Left lung (tissue), 10 donors: ENCODE measurements around the gene AHDC1. TPM values are rescaled to one million over a fixed set of nuclear protein-coding genes. Genes with fewer than 3 reads are reported as not detected.

ENCODE experiments used
- ATAC-seq: fragments of 200-7000 bp; cut with Tn5 transposase; one replicate; pipeline ENCODE4 v1.9.1; 2020; ENCODE audit warnings: moderate library complexity
- DNase-seq, 4 donors: peaks; one replicate each; pipeline ENCODE4 v3.0.0-alpha.2; 2013 to 2020
- H3K27ac ChIP-seq, 2 donors: fragments of 200-600 bp; sonication (generic) in 1 of 2; one replicate each; pipeline versions ENCODE4 v1.5.0 to v1.8.0; 2020 to 2021
- H3K27me3 ChIP-seq, 2 donors: fragments of 200-600 bp; sonication (generic) in 1 of 2; one replicate each; pipeline versions ENCODE4 v1.5.0 to v1.8.0; 2020 to 2021
- H3K36me3 ChIP-seq, 2 donors: fragments of 200-600 bp; sonication (generic) in 1 of 2; one replicate each; pipeline versions ENCODE4 v1.5.0 to v1.8.0; 2020 to 2021
- H3K4me1 ChIP-seq, 2 donors: fragments of 200-600 bp; one replicate each; pipeline ENCODE4 v1.8.0; 2021
- H3K4me3 ChIP-seq, 2 donors: fragments of 200-600 bp; sonication (generic) in 1 of 2; one replicate each; pipeline versions ENCODE4 v1.5.0 to v1.8.0; 2020 to 2021; ENCODE audit warnings: mild to moderate bottlenecking in 1 of 2
- H3K9me3 ChIP-seq, 2 donors: fragments of 200-600 bp; sonication (generic) in 1 of 2; one replicate each; pipeline versions ENCODE4 v1.5.0 to v1.8.0; 2020 to 2021
- intact Hi-C, 2 donors: fragments of 100-400 bp; cut with DNase I; formaldehyde crosslinking; loops; one replicate each; pipeline versions ENCODE4 v1.11.2 to v1.14.2; 2022
- polyA plus RNA-seq, 6 donors: library from polyadenylated mRNA; unstranded; fragments of 120-200 nt; gene quantifications; one replicate each; pipeline ENCODE4 v1.2.1, GENCODE V29; 2013; ENCODE audit not compliant: insufficient read length in 6 of 6
- total RNA-seq, 2 donors: library from RNA; stranded (reverse); fragmentation: NEBNext Ultra II Directional; extraction: Animal tissue kit (Norgen Biotek cat#: 25700); gene quantifications; one replicate each; pipeline ENCODE4 v1.2.1, GENCODE V29; 2021
- TF ChIP-seq, protein P1 (sequence below), 2 donors: fragments of 200-600 bp; sonication (generic) in 1 of 2; IDR thresholded peaks; one replicate each; pipeline versions ENCODE4 v1.5.0 to v1.8.0; 2021; ENCODE audit warnings: antibody characterized with exemption in 2 of 2
- donor health status: DM: no; HTN: yes; CAD: no.
- donor health status: DM: no; HTN: no; CAD: no.

The AHDC1 gene
- total and polyA plus RNA-seq, 8 donors: 32.2 to 48.8 (median 41.2) TPM

DNA sequence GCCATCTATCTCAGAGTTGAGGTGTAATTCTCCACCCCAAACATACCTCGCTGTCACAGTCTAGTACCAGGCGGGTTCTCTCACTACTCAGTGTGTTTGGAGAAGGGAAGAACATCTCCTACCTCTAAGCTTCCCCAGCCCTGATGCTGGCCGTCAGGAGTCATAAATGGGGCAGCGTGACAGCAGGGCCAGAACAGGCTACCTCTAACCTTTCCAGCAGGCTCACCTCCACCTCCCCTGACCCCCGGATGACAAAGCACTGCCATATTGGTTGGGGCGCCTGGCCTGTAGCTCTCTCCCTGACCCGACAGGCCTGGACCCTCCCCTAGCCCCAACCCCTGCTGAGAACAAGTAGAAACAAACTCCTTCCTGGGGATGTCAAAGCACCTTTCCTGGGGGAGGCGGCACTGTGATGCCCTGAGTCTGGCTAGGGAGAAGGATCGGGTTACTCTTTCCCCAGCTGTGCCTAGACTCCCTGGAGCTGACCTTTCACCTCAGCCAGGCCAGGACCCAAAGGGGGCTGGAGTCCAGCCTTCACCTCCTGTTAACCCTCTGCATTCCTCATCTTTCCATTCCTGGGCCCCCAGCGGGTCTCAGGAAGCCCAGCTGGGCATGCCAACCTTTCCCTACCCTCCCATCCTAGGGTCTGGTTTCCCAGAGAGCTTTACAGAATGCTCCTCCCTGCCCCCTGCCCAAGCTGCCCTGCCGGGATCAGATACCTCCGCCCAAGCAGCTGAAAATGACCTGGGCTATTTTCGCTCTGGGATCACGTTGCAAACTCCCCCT is 34.2 kb downstream of the AHDC1 start:
- ATAC-seq (no peak), DNase-seq (no peak)
- Histone ChIP-seq H3K9me3 (no peaks in the 10 kb centered on the region), H3K36me3 (no peaks in the 10 kb centered on the region), H3K27me3 (no peaks in the 10 kb centered on the region), H3K27ac (no peak overlapping the region), H3K4me3 (no peak overlapping the region), H3K4me1 (peaks cover 64 to 83% of the 10 kb centered on the region in 2 donors)
- intact Hi-C loops: no loop called here
- TF ChIP-seq, protein P1, sequence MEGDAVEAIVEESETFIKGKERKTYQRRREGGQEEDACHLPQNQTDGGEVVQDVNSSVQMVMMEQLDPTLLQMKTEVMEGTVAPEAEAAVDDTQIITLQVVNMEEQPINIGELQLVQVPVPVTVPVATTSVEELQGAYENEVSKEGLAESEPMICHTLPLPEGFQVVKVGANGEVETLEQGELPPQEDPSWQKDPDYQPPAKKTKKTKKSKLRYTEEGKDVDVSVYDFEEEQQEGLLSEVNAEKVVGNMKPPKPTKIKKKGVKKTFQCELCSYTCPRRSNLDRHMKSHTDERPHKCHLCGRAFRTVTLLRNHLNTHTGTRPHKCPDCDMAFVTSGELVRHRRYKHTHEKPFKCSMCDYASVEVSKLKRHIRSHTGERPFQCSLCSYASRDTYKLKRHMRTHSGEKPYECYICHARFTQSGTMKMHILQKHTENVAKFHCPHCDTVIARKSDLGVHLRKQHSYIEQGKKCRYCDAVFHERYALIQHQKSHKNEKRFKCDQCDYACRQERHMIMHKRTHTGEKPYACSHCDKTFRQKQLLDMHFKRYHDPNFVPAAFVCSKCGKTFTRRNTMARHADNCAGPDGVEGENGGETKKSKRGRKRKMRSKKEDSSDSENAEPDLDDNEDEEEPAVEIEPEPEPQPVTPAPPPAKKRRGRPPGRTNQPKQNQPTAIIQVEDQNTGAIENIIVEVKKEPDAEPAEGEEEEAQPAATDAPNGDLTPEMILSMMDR (IDR thresholded peaks at IDR 0.05): no peak

DNA sequence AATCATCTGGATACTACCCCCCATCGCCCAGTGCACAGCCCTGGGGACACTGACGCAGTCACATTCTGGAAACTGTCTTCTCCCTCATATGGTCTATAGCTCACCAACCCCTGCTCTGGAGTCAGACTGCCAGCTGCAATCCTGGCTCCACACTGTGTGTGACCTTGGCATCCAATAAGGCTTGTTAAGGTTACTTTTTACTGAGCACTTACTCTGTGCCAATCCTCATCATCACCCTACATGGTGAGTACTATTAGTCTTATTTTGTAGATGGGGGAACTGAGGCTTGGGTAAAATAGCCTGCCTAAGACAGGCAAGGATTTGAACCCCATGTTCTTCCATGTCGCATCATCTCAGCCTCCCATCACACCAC is 34.9 kb downstream of the AHDC1 start:
- Histone ChIP-seq H3K9me3 (no peaks in the 10 kb centered on the region), H3K27ac (peak overlapping the region; percentile 57 to 80), H3K4me3 (peak overlapping the region in 1 of 2 donors; percentile 36), H3K4me1 (peaks cover 64 to 83% of the 10 kb centered on the region in 2 donors), H3K27me3 (no peaks in the 10 kb centered on the region), H3K36me3 (no peaks in the 10 kb centered on the region)
- DNase-seq: no peak
- ATAC-seq: no peak
- intact Hi-C loops: no loop called here
- TF ChIP-seq, protein P1 (IDR thresholded peaks at IDR 0.05): no peak

DNA sequence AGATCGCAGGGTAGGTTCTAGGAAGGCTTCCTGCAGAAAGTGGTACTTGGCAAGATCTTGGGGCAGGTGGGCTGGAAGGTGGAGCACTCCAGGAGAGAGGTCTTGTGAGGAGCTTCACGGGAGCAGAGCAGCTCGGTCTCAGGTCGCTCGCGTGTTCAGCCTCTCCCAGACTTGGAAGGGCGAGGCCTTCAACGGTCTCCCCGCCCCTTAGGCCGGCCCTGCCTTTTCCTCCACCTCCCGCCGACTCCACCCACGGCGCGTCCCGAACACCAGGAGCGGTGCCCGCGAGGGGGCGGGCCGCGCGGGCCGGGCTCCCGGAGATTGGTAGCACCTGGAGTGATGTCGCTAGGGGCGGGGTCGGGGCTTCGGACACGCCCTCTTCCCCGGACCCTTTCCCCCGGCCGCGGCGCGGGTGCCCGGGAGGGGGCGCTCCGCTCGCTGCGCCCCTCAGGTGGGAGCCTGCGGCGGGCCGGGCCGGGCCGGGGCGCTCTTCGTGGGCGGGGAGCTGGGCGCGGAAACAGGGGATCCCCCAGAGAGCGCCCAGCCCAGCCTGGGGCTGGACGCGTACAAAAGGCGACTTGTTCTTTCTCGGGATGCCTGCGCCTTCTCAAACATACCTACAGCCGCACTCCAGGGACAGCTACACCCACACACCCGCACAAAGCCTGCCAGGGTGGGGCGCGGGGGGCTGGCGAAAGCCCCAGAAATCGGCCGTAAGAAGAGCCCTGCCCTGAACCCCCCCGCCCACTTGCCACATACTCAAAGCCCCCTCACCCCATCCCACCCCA is 35.5 kb downstream of the AHDC1 start:
- H3K27ac ChIP-seq: peak overlapping the region; percentile 57 to 80
- TF ChIP-seq, protein P1 (IDR thresholded peaks at IDR 0.05): peak; percentile 57 to 87
- H3K4me1 ChIP-seq: peaks cover 69 to 84% of the 10 kb centered on the region in 2 donors
- DNase-seq (peak; percentile 84 to 99 (median 96)), ATAC-seq (peak; percentile 91)
- H3K4me3 ChIP-seq: peak overlapping the region in 1 of 2 donors; percentile 36
- H3K27me3 ChIP-seq: no peaks in the 10 kb centered on the region
- intact Hi-C loops: no loop called here
- no peaks in the 10 kb centered on the region for H3K9me3 ChIP-seq
- H3K36me3 ChIP-seq: no peaks in the 10 kb centered on the region

DNA sequence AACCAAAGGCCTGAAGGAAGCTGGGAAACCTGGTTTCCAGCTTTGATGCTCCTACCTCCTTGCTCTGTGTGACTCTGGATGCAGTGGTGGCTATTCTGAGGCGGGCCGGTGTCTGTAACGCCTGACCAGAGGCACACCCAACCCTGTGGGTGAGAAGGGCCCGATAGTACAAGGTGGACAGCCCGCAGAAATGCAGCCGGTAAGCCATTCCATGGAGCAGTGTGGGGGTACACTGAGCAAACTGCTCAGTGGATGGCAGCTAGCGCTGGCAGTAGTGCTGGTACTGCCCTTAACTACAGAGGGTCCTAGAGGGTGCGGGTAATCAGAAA is 36.0 kb downstream of the AHDC1 start:
- no peaks in the 10 kb centered on the region for H3K9me3 ChIP-seq
- peaks cover 67 to 82% of the 10 kb centered on the region in 2 donors for H3K4me1 ChIP-seq
- ATAC-seq (no peak), DNase-seq (no peak)
- no peaks in the 10 kb centered on the region for H3K36me3 ChIP-seq
- TF ChIP-seq, protein P1 (IDR thresholded peaks at IDR 0.05): no peak
- H3K4me3 ChIP-seq: peak overlapping the region in 1 of 2 donors; percentile 36
- intact Hi-C loops: no loop called here
- peak overlapping the region; percentile 9 to 57 for H3K27ac ChIP-seq
- H3K27me3 ChIP-seq: no peaks in the 10 kb centered on the region

DNA sequence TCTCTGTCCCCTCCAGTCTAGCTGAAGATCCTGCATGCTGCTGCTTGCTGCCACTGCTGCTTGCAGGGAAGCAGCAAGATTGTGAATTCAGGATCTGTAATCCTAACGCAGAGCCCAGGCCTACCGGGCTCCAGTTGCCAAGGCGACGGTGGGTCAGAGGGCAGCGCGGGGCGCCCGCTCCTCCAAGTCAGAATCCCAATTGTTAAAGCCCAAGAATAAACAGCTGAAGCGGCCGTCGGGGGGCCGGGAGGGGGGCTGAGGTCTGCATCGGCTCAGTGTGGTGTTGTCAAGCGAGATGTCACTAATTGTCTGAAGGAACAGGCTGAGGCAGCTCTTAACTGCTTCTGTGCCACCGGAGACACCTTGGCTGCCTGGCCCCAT is 36.8 kb downstream of the AHDC1 start:
- DNase-seq (no peak), ATAC-seq (no peak)
- H3K9me3 ChIP-seq: no peaks in the 10 kb centered on the region
- no peaks in the 10 kb centered on the region for H3K27me3 ChIP-seq
- H3K36me3 ChIP-seq: no peaks in the 10 kb centered on the region
- TF ChIP-seq, protein P1 (IDR thresholded peaks at IDR 0.05): no peak
- H3K27ac ChIP-seq: no peak overlapping the region
- intact Hi-C loops: no loop called here
- peaks cover 68 to 84% of the 10 kb centered on the region in 2 donors for H3K4me1 ChIP-seq
- no peak overlapping the region for H3K4me3 ChIP-seq
